Keratinocyte (primary cell): Measurements from ENCODE around the gene CSNK2A1.
"Not testable (repeated sequence)": the region's sequence is repeated elsewhere in the genome, so short reads cannot be mapped to it uniquely, and the experiment has no call there.

ENCODE experiments used
- CTCF ChIP-seq, 3 experiments: IDR thresholded peaks in 1 of 3; conservative IDR thresholded peaks in 1 of 3; optimal IDR thresholded peaks in 1 of 3; 2 replicates in 2 of 3; 3 replicates in 1 of 3; pipeline versions ENCODE3 to v1.5.1; 2011; ENCODE audit warnings: low read length in 3 of 3, mild to moderate bottlenecking in 3 of 3, moderate library complexity in 2 of 3, control low read depth in 1 of 3, inconsistent platforms in 1 of 3; ENCODE audit not compliant: insufficient read depth in 2 of 3; ENCODE audit errors: extremely low read depth in 1 of 3
- EZH2 ChIP-seq: IDR thresholded peaks from one replicate; pipeline ENCODE4 v1.6.1; 2012; ENCODE audit warnings: inconsistent platforms, mild to moderate bottlenecking, low read length, moderate library complexity

GRCh38 chr20:578940-579690 is 35.5 kb upstream of the CSNK2A1 start:
- TF ChIP-seq CTCF (optimal IDR thresholded peaks at IDR 0.05 in 1 of 3, IDR thresholded peaks at IDR 0.05 in 1 of 3, conservative IDR thresholded peaks at IDR 0.05 in 1 of 3; ENCODE audit: extremely low read depth in 1 of 3, insufficient read depth in 2 of 3, low read length in 3 of 3); EZH2: not testable (repeated sequence)
